GM19328 (cell line): ENCODE results near the gene ZNF709.
"Not testable (repeated sequence)": the region's sequence is repeated elsewhere in the genome, so short reads cannot be mapped to it uniquely, and the experiment has no call there.

Experiments
- ATAC-seq: cut with Tn5 transposase; IDR thresholded peaks from one replicate; pipeline ENCODE4 v1.9.1; 2021; ENCODE audit warnings: mild to moderate bottlenecking, moderate library complexity; ENCODE audit not compliant: unreplicated experiment

The ZNF709 gene

DNA sequence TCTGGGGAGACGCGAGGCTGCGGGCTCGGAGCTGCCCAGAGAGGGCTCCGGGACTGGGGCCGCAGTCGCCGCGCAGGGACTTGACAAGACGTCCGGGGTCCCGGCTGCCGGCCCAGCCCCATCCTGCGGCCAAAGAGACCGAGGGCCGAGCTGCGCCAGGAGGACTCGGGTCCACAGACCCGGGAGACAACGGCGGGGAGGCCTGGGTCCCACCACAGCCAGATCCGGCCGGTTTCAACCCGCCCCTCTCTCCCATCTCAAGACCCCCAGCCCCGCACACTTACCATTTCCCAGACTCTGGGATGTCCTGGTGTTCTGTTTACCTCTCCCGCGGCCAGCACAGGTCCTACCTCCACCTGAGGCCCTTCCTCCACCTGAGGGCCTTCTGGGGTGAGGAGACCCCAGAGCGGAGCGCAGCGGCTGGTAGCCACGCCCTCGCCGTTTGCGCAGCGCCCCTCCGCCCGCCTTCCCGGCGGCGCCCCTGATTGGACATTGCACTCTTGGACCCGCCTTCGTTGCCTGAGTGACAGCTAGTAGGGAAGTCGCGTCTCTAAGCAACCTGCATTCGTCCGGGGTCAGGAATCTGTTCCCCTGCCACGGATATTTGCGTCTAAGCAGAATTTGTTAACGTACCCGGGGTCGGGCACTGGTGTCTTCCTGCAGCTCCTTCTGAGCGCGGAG, at the start of gene ZNF709:
Gene ZNF709 (minus strand): TSS at position 446 of the 681 bp plus-strand sequence. CDS start 159 bp downstream, at position 287.
- peak; percentile 86 for ATAC-seq

- ATAC-seq = no peak
Observed at GRCh38 chr19:12527034-12527836, 42.6 kb upstream of the ZNF709 start.

DNA sequence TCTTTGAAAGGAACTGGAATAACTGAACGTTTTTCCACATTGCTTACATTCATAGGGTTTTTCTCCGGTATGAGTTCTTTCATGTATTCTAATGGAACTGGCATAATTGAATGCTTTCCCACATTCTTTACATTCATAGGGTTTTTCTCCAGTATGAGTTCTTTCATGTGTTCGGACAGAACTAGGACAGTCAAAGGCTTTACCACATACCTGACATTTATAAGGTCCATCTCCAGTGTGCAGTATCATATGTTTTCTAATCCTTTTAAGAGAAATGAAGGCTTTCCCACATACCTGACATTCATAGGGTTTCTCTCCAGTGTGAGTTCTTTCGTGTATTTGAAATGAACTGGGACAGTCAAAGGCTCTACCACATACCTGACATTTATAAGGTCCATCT, 41.9 kb upstream of the ZNF709 start:
- no peak for ATAC-seq

GRCh38 chr19:12521996-12522395, 37.4 kb upstream of the ZNF709 start:
- no peak for ATAC-seq

- ATAC-seq = no peak
Observed at GRCh38 chr19:12513531-12514061, 29.0 kb upstream of the ZNF709 start.

DNA sequence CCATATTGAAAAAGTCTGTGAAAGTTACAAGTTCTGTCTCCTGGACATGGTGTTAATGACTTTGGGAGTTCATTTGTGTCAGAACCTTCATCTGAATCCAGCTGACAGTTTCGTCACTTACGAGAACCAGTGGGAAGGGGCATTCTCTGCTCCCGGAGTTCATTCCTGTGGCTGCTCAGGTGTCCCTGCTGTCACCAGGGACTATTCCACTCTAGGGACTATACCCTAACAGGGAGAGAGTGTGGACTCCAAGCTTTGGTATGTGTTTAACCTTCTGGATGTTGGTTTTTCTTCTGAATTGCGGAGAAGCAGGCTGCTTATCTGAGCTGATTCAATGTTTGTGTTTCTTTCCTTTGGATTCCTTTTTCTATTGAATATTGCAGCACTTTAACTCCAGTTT, 12.4 kb upstream of the ZNF709 start:
- ATAC-seq = no peak

- no peak for ATAC-seq
Observed at GRCh38 chr19:12496480-12496879, 11.9 kb upstream of the ZNF709 start.

GRCh38 chr19:12495002-12495802, 10.6 kb upstream of the ZNF709 start:
- ATAC-seq = peak; percentile 53

GRCh38 chr19:12494260-12494860, 9.7 kb upstream of the ZNF709 start:
- ATAC-seq = no peak

GRCh38 chr19:12486265-12486783, 1.7 kb upstream of the ZNF709 start:
- ATAC-seq = not testable (repeated sequence)

GRCh38 chr19:12485571-12485970, 955 bp upstream of the ZNF709 start:
- no peak for ATAC-seq

DNA sequence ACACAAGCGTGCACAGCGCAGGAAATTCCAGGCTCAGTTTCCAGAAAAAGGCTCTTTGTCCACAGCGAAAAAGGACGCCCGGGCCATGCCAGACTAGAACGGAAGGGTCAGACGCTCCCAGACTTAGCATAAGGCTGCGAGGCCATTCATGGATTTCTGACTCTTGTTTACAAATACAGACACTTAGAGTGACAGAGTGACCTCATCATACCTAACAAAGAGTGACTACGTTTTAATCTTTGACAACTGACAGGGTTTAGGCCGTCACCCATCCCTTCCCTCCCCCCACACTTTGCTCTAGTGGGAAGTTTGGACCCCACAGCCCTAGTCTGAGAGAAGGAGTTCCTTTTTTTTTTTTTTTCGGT, 418 bp upstream of the ZNF709 start:
- ATAC-seq = peak; percentile 16

- ATAC-seq = no peak
Observed at GRCh38 chr19:12484011-12484370, 625 bp downstream of the ZNF709 start.

- ATAC-seq = no peak
Observed at GRCh38 chr19:12482509-12482886, 2.1 kb downstream of the ZNF709 start.

GRCh38 chr19:12481781-12482508, 2.7 kb downstream of the ZNF709 start:
- ATAC-seq = no peak

DNA sequence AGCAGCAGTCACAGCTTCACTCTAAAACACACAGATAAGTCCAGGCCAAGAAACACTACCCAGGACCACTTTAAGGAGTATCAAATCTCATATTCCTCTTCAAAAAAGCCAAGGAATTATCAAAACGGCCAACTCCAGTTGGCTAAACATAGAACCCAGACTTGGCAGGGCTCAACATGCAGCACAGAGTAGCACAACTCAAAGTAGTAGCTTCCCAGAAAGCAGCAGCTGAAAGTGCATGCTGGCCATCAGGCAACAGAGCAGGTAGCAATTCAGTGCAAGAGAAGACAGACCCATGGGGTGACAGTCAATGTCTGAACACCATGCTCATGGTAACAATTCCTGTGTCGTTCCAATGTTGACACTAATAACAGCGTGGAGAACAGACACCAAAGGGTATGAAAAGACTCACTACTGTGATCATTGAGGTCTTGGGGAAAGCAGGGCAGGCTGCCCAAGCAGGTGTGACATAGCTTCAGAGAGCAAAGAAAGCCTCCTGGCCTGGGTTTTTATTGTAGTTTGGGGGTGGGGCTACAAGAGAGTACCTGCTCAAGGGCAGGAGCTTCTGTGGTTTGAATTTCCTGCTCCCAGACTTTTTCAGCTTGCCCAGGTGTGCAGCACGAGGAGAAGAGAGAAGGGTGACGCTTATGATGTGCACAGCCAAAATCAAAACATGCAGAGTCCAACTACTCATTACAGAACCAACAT, 6.2 kb downstream of the ZNF709 start:
- ATAC-seq = no peak

- ATAC-seq = not testable (repeated sequence)
Observed at GRCh38 chr19:12467651-12468050, 17.0 kb downstream of the ZNF709 start.

- ATAC-seq = no peak
Observed at GRCh38 chr19:12465211-12465610, 19.4 kb downstream of the ZNF709 start.

DNA sequence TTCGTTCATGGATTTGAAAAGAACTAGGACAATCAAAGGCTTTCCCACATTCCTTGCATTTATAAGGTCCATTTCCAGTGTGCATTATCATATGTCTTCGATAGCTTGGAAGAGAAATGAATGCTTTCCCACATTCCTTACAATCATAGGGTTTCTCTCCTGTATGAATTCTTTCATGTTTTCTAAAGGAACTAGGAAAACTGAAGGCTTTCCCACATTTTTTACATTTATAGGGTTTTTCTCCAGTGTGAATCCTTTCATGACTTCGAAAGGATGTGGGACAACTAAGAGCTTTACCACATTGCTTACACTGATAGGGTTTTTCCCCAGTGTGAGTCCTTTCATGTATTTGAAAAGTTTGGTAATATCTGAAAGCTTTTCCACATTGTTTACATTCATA, 19.8 kb downstream of the ZNF709 start:
- no peak for ATAC-seq
